ENCODE data around the gene ATF7IP2. TPM values are rescaled to one million over a fixed set of nuclear protein-coding genes. Genes with fewer than 3 reads are reported as not detected.
"Not testable (repeated sequence)": the region's sequence is repeated elsewhere in the genome, so short reads cannot be mapped to it uniquely, and the experiment has no call there.

The ATF7IP2 gene
- total RNA-seq, 1 experiment from 2014 or later = 2.2 TPM

DNA sequence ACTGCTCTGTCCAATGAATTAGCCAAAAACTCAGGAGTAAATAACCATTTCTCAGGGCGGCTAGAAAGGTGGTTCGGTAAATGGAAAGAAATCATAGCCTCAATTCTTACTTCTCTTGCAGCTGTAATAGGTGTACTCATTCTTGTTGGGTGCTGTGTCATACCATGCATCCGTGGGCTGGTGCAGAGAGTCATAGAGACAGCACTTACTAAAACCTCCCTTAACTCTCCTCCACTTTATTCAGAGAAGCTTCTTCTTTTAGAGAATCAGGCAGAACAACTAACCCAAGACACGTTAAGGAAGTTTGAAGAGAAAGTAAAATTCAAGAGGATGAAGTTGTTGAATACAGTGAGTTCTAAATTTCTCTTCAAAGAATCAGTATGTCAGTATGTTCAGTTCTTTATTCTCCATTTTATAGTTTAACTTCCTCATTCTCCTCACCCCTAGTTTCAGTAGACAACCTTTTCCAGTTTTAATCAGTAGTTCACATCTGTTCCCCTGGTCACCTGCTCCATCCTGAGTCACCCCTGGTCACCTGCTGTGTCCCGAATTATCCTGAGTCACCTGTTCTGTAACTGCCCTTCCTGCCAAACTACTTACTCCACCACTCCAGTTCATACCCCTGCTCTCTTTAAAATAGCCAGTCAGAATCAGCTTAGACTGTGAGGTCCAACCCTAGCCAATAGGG, 108.6 kb downstream of the ATF7IP2 start:
- in situ Hi-C loops (cut with HindIII; ENCODE audit: low pct_unique_long_range_greater_than_20kb, low sequenced_read_pairs) = no loop called here
- DNase-seq (ENCODE audit: low read depth, low spot score) = no peak

DNA sequence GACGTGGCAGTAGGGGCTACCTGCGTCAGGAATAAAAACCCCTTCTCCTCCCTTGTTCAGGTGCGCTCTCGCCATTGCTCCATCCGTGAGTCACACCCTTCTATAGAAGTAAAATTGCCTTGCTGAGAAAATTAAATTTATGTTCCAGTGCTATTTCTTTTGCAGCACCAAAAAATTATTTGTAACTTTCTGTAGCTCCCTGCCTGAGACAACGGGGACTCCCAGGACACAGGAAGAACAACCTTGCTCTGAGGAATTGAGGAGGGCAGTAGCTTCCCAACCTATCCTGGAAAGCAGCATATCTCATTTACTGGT, 109.1 kb downstream of the ATF7IP2 start:
- no peak for DNase-seq (ENCODE audit: low read depth, low spot score)
- in situ Hi-C loops (cut with HindIII; ENCODE audit: low pct_unique_long_range_greater_than_20kb, low sequenced_read_pairs) = no loop called here

DNA sequence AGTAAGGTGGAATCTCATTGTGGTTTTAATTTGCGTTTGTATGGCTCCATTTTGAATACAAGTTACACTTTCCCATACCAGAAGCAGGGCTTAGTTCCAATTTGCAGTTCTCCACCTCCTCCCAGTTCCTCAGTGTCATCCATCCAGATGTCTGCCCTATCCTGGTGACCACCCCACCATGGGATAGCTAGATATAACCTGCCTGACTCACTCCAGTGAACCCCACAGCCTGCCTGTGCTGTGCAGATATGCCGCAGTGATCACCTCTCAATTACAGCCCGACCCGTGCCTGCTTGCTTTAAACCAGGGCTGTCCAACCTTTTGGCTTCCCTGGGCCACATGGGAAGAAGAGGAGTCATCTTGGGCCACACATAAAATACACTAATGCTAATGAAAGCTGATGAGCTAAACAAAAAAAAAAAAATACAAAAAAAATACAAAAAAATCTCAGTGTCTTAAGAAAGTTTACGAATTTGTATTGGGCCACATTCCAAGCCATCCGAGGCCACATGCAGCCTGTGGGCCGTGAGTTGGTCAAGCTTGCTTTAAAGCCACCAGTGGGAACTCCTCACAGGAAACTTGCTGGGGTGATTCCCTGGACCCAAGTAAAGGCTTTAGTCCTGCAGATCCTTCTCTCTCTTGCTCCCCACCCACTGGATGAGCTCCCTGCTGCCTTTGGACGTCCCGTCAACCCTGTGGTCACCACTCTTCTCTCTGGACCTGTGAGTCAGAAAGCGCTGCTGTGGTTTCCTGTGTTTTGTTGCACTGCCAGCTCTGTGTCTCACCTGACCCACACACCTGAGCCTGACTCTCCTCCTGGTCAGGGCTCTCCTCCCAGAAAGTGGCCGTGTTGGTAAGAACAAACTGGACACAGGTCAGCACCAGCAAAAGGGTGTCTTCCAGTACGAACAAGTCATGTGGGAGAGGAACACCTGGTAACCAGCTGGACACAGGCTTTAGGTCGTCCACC, 111.6 kb downstream of the ATF7IP2 start:
- in situ Hi-C loops (cut with HindIII; ENCODE audit: low pct_unique_long_range_greater_than_20kb, low sequenced_read_pairs) = no loop called here
- no peak for DNase-seq (ENCODE audit: low read depth, low spot score)

DNA sequence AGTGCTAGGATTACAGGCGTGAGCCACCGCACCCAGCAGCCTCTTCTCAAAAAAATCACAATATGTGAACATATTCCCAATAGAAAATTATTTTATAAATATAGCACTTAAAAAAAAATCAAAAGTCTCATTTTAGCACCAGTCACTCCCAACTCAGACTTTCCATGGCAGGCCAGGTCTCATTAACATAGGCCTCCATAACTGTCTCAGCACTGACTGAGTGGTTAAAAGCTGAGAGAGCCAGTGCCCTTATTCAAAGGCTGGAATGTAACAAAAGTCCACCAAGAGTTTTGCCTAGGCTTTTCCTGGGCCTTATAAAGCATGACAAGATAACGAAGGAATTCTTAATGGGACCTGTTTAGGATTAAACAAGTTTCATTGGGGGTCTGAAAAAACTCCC, 114.7 kb downstream of the ATF7IP2 start:
- in situ Hi-C loops (cut with HindIII; ENCODE audit: low pct_unique_long_range_greater_than_20kb, low sequenced_read_pairs) = no loop called here

DNA sequence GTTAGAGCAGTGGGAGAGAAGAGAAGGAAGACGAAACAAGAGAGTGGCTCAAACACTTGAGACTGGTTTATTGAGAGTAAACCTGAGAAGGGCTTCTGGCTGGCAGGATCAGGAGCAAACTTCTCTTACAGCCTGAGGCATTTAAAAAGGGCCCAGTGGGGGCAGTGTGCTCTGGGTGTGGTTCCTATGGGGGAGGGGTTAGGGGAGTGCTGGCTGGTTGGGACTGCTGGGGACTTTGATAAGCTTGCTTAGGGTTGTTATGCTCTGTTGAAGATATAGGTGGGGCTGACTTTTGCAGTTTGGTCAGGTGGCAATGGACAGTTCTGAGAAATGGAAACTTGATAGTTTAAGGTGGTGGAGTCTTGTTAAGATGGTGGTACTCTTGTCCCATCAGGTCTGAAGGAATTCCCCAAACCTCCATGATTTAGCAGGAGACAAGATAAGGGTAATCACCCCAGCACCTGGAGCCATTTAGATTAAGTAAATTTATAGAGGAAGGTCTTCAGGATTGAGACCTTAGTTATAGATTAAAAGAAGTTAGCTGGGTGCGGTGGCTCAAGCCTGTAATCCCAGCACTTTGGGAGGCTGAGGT, 115.3 kb downstream of the ATF7IP2 start:
- in situ Hi-C loops (cut with HindIII; ENCODE audit: low pct_unique_long_range_greater_than_20kb, low sequenced_read_pairs) = no loop called here
- DNase-seq (ENCODE audit: low read depth, low spot score) = no peak

More for the DNA sequence above, 114.7 kb downstream of the ATF7IP2 start:
- DNase-seq (ENCODE audit: low read depth, low spot score) = no peak

DNA sequence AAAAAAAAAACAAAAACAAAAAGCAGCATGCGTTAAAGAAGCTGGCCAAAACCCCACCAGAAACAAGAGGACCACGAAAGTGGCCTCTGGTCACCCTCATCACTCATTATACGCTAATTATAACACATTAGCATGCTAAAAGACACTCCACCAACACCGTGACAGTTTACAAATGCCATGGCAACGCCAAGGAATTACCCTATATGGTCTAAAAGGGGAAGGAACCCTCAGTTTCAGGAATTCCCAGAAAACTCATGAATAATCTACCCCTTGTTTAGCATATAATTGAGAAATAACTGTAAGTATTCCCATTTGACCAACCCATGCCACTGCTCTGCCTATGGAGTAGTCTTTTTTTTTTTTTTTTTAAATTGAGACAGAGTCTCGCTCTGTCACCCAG, 116.9 kb downstream of the ATF7IP2 start:
- in situ Hi-C loops (cut with HindIII; ENCODE audit: low pct_unique_long_range_greater_than_20kb, low sequenced_read_pairs) = no loop called here
- DNase-seq (ENCODE audit: low read depth, low spot score) = no peak

DNA sequence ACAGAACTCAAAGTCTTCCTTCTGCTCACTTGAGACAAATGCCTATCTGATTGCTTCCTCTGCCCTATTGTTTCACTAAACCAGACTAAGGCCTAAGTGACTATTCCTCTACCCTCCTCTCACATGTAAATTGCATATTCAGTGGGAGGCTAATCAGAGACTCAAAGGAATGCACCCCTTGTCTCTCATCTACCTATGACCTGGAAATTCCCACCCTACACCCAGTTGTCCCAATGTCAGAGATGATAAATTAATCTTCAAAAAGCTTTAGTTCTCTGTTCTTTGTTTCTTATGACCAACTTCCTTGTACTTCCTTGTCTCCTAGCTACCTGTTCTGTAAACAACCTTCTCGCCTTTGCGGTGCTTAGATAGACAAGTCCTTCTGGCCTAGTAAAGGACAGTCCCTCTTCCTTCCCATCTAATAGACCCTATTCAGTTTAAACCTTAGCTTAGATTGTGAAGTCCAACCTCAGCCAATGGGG, 118.6 kb downstream of the ATF7IP2 start:
- in situ Hi-C loops (cut with HindIII; ENCODE audit: low pct_unique_long_range_greater_than_20kb, low sequenced_read_pairs) = no loop called here

DNA sequence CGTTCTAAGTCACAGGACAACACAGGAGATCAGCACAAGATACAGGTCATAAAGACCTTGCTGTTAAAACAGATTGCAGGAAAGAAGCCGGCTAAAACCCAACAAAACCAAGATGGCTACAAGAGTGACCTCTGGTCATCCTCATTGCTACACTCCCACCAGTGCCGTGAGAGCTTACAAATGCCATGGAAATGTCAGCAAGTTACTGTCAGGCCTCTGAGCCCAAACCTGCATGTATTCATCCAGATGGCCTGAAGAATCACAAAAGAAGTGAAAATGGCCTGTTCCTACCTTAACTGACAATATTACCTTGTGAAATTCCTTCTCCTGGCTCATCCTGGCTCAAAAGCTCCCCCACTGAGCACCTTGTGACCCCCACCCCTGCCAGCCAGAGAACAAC, 119.4 kb downstream of the ATF7IP2 start:
- DNase-seq (ENCODE audit: low read depth, low spot score); in situ Hi-C loops (cut with HindIII; ENCODE audit: low pct_unique_long_range_greater_than_20kb, low sequenced_read_pairs): not testable (repeated sequence)

More for the DNA sequence above, 118.6 kb downstream of the ATF7IP2 start:
- no peak for DNase-seq (ENCODE audit: low read depth, low spot score)

DNA sequence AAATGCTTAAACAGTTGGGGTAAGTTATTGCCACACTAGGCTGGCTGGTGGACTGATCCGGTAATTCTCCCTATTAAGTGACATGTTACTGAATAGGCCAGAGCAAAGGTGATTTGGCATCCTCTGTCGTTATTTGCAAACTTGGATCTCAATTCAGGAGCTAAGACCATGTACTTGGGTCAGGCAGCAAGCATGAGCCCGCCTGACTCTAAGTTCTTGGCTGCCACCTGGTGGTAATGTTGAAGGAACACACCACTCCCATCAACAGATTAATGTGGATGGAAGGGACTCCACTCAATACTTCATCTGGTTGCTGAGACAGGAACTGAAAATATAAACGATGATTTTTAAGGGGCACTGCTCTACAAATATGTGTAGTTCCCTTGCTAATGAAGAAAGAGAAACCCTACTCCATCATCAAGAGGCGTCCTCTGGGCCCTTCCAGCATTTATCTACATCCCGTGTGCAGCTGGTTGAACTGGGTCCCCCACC, 123.7 kb downstream of the ATF7IP2 start:
- peak; percentile 84 for DNase-seq (ENCODE audit: low read depth, low spot score)
- in situ Hi-C loops (cut with HindIII; ENCODE audit: low pct_unique_long_range_greater_than_20kb, low sequenced_read_pairs) = no loop called here

DNA sequence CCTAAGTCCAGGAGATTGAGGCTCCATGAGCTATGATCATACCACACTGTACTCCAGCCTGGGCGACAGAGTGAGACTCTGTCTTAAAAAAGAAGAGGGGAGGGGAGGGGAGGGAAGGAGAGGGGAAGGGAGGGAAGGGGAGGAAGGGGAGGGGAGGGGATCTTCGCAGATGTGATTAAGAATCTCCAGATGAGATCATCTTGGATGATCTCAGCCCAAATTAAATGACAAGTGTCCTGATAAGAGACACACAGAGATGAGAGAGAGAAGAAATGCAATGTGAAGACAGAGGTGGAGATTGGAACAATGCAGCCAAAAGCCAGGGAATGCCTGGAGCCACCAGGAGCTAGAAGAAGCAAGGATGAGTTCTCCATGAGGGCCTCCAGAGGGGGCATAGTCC, 124.4 kb downstream of the ATF7IP2 start:
- in situ Hi-C loops (cut with HindIII; ENCODE audit: low pct_unique_long_range_greater_than_20kb, low sequenced_read_pairs) = no loop called here
- no peak for DNase-seq (ENCODE audit: low read depth, low spot score)

DNA sequence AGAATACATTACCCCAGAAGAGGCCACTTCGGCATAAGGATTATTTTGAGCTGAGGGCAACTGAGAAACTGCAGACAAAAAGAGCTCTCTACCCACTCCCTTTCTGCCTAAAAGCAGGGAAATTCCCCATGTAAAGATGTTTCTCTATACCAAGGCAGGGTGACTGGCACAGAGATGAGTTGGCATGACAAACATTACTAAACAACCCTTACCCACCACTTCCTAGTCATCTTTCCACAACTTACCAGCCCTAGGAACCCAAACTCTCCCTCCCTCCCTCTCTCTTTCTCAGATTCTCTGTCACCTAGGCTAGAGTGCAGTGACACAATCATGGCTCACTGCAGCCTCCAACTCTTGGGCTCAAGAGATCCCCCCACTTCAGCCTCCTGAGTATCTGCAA, 126.0 kb downstream of the ATF7IP2 start:
- no peak for DNase-seq (ENCODE audit: low read depth, low spot score)
- in situ Hi-C loops (cut with HindIII; ENCODE audit: low pct_unique_long_range_greater_than_20kb, low sequenced_read_pairs) = no loop called here

DNA sequence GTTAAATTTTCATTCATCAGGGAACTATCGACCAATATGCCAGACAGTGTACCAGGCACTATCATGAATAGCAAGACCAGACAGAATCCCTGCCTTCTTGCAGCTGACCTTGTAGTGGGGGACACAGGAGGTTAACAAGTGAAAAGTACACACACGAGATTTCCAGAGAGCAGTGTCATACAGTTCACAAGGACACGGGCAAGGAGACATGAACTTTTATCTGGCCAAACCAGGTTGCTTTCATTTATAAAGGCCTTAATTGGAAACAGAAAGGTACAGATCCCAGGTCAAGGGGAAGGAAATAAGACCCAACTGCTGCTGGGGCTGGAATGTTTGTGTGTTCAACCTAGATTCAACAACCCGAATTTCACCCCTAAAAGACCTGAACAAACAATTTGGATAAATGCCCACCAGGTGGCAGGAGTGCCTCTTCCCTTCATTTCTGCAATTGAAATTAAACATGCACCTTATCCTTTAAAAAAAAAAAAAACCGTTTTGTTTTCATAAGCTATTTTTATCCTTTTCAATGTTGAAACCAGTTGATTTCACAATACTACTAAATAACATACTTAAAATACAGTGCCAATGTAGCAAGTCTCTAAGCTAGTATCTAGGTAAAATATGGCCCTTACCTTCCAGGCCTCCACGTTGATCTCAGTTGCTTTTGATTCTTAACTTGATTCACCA, 128.7 kb downstream of the ATF7IP2 start:
- peak; percentile 61 for DNase-seq (ENCODE audit: low read depth, low spot score)
- in situ Hi-C loops (cut with HindIII; ENCODE audit: low pct_unique_long_range_greater_than_20kb, low sequenced_read_pairs) = no loop called here

DNA sequence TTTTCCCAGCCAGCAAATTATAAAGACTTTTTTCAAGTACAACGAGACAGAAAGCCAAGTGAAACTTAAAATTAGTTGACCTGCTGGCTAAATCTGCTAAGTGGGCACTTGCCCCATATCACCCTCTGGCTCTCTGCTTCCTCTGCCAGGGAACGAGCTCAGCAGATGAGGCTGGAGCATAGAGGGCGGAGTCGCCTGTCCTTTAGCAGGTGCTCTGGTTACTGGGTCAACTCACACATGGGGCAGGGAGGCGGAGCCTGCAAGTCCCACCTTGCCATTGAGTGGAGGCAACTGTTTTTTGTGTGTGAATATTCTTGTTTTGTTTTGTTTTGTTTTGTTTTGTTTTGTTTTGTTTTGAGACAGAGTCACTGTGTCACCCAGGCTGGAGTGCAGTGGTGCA, 132.0 kb downstream of the ATF7IP2 start:
- in situ Hi-C loops (cut with HindIII; ENCODE audit: low pct_unique_long_range_greater_than_20kb, low sequenced_read_pairs) = no loop called here

DNA sequence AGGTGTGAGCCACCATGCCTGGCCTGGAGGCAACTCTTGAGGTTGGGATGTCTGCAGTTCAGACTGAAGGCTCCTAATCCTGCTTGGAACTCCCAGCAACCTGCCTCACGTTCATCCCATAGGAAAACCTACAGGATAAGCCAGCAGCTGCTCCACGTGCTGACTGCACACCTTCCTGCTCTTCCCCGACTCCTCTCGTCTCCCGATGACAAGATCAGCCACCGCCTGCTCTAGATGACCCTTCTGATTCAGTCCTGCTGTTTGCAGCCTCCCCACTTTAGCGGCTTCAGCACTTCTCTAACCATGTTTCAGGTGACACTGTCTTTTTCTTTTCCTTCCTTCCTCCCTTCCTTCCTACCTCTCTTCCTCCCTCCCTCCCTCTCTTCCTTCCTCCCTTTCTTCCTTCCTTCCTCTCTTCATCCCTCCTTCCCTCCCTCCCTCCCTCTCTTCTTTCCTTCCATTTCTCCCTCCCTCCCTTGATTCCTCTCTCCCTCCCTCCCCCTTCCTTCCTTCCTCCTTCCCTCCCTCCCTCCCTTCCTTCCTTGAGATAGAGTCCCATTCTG, 132.7 kb downstream of the ATF7IP2 start:
- in situ Hi-C loops (cut with HindIII; ENCODE audit: low pct_unique_long_range_greater_than_20kb, low sequenced_read_pairs) = no loop called here
- DNase-seq (ENCODE audit: low read depth, low spot score) = no peak

More for the DNA sequence above, 132.0 kb downstream of the ATF7IP2 start:
- DNase-seq (ENCODE audit: low read depth, low spot score) = no peak

DNA sequence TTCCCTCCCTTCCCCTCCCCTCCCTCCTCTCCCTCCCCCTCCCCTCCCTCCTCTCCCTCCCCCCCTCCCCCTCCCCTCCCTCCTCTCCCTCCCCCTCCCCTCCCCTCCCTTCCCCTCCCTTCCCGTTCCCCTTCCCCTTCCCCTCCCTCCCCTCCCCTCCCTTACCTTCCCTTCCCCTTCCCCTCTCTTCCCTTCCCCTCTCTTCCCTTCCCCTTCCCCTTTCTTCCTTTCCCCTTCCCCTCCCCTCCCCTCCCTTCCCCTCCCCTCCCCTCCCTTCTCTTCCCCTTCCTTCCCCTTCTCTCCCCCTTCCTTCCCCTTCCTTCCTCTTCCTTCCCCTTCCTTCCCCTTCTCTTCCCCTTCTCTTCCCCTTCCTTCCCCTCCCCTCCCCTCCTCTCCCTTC, 133.4 kb downstream of the ATF7IP2 start:
- in situ Hi-C loops (cut with HindIII; ENCODE audit: low pct_unique_long_range_greater_than_20kb, low sequenced_read_pairs) = no loop called here
- no peak for DNase-seq (ENCODE audit: low read depth, low spot score)

DNA sequence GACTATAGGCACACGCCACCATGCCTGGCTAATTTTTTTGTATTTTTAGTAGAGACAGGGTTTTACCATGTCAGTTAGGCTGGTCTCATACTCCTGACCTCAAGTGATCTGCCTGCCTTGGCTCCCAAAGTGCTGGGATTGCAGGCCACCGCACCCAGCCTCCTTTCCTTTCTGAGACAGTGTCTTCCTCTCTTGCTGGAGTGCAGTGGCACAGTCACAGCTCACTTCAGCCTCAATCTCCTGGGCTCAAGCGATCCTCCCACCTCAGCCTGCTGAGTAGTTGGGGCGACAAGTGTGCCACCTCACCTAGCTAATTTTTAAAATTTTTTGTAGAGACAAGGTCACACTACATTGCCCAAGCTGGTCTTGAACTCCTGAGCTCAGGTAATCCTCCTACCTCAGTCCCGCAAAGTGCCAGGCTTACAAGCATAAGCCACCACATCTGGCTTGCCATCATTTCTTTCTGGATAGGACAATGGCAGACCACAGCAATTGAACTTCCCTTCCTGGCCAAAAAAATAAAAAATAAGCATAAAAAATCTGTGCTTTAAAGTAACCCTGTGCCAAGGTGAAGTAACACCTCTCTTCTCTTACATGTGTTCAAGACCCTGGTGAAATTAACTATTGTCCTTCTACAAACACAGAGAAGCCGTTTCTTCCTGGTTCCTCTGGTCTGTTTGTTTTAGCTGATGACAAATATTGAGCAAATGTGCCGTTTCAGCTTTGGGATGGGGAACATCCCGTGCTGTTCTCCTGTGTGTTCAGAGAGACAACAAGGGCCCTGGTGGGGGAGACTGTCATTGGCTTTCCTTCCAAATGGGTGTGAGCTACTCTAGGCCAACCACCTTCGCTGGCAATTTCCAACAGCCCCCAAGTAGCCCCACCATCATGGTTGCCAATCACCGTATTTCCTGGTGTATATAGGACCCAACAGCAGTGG, 134.3 kb downstream of the ATF7IP2 start:
- in situ Hi-C loops (cut with HindIII; ENCODE audit: low pct_unique_long_range_greater_than_20kb, low sequenced_read_pairs) = no loop called here
- DNase-seq (ENCODE audit: low read depth, low spot score) = no peak
